BJ (cell line): ENCODE measurements around the gene SNX9. TPM values are rescaled to one million over a fixed set of nuclear protein-coding genes. Genes with fewer than 3 reads are reported as not detected.

Source experiments
- CTCF ChIA-PET: fragments of 350-600 bp; formaldehyde crosslinking; extraction: SDS; loops from one replicate; lab custom pipeline; 2021; ENCODE audit warnings: antibody characterized with exemption, inconsistent platforms; lab: Yijun Ruan, JAX
- POLR2A ChIA-PET: fragments of 300-600 bp; sonication (Branson Sonifier 250); formaldehyde crosslinking; extraction: SDS; loops from one replicate; lab custom pipeline; 2021; ENCODE audit warnings: antibody characterized with exemption; lab: Charles Lee
- DNase-seq: peaks from one replicate; pipeline ENCODE4 v3.0.0-alpha.2; 2011; ENCODE audit warnings: low read depth
- H3K27me3 ChIP-seq: 2 replicates; pipeline ENCODE4 v1.6.0; 2011; ENCODE audit warnings: low read length; ENCODE audit not compliant: control insufficient read depth, insufficient read depth
- H3K36me3 ChIP-seq: 2 replicates; pipeline ENCODE4 v1.5.1; 2011; ENCODE audit warnings: low read length; ENCODE audit not compliant: control insufficient read depth, insufficient read depth
- H3K4me3 ChIP-seq: 2 replicates; pipeline ENCODE4 v1.5.1; 2011; ENCODE audit warnings: low read depth, mild to moderate bottlenecking, control low read depth, low read length
- polyA plus RNA-seq: library from polyadenylated mRNA; depleted of rRNA; stranded (reverse); fragments of >200 nt; gene quantifications from 2 replicates; pipeline ENCODE4 v1.2.3, GENCODE V29; 2011
- TF ChIP-seq, protein P1 (sequence below): IDR thresholded peaks from 2 replicates; pipeline ENCODE4 v1.5.1; 2011; ENCODE audit warnings: low read depth, mild to moderate bottlenecking, control low read depth, inconsistent platforms, low read length, moderate library complexity; ENCODE audit not compliant: insufficient read depth

SNX9 gene
- polyA plus RNA-seq, 1 experiment, result 75.1 TPM

DNA sequence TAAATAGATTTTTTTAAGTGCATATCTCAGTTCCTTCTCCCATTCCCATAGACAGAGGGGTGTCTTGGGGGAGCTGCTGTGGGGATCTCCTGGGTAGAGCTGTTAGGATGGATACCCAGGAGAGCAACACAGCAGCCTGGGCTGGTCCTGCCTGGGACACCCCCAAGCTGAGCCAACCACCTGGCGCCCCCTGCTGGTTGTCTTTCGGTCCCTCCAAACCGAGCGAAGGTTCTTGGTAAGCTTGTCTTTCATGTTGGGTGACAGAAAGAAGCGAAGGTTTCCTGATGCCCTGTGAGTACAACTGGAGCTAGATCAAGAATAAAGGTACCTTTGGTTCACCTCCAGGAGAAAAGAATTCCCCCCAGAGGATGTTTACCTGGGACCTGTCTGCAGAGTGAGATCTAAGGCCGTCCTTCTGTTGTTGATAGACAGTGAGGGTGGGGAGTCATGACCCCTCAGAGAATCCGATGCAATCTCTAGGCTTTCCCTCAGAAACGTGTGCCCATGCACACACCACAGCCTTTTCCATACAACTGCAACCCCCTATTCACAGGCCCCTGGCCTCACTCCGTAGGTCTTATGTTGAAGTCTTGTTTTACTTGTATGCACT is 50.8 kb downstream of the SNX9 start:
- H3K4me3 ChIP-seq, result no peak overlapping the region
- peaks cover 28% of the 10 kb centered on the region for H3K36me3 ChIP-seq
- CTCF ChIA-PET, result interaction anchor here (0.6 to 3.2 kb wide), 24 partner anchors 8 to 460 kb away, joined by 3 to 30 read pairs (median 3); no protein-coding TSS in a partner anchor
- POLR2A ChIA-PET, result no interaction called here
- no peaks in the 10 kb centered on the region for H3K27me3 ChIP-seq
- DNase-seq, result no peak
- TF ChIP-seq, protein P1, sequence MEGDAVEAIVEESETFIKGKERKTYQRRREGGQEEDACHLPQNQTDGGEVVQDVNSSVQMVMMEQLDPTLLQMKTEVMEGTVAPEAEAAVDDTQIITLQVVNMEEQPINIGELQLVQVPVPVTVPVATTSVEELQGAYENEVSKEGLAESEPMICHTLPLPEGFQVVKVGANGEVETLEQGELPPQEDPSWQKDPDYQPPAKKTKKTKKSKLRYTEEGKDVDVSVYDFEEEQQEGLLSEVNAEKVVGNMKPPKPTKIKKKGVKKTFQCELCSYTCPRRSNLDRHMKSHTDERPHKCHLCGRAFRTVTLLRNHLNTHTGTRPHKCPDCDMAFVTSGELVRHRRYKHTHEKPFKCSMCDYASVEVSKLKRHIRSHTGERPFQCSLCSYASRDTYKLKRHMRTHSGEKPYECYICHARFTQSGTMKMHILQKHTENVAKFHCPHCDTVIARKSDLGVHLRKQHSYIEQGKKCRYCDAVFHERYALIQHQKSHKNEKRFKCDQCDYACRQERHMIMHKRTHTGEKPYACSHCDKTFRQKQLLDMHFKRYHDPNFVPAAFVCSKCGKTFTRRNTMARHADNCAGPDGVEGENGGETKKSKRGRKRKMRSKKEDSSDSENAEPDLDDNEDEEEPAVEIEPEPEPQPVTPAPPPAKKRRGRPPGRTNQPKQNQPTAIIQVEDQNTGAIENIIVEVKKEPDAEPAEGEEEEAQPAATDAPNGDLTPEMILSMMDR, result peak; percentile 86

- TF ChIP-seq, protein P1, result no peak
These were observed 54.1 kb downstream of the SNX9 start for GRCh38 chr6:157877149-157877548.

GRCh38 chr6:157877573-157878438 is 54.8 kb downstream of the SNX9 start:
- H3K27me3 ChIP-seq, result no peaks in the 10 kb centered on the region
- POLR2A ChIA-PET, result no interaction called here
- CTCF ChIA-PET, result interaction anchor here (0.6 to 1.1 kb wide), 3 partner anchors 117 to 165 kb away, joined by 3 to 4 read pairs (median 3); no protein-coding TSS in a partner anchor
- H3K36me3 ChIP-seq, result peaks cover 18% of the 10 kb centered on the region
- DNase-seq, result no peak
- TF ChIP-seq, protein P1, result no peak
- H3K4me3 ChIP-seq, result no peak overlapping the region

More at GRCh38 chr6:157877149-157877548, 54.1 kb downstream of the SNX9 start:
- ChIA-PET CTCF (interaction anchor here (0.6 to 1.1 kb wide), 3 partner anchors 117 to 165 kb away, joined by 3 to 4 read pairs (median 3); no protein-coding TSS in a partner anchor), POLR2A (no interaction called here)
- DNase-seq, result no peak
- H3K4me3 ChIP-seq, result no peak overlapping the region
- peaks cover 20% of the 10 kb centered on the region for H3K36me3 ChIP-seq
- H3K27me3 ChIP-seq, result no peaks in the 10 kb centered on the region

GRCh38 chr6:157879034-157879872 is 56.2 kb downstream of the SNX9 start:
- TF ChIP-seq, protein P1, result no peak
- ChIA-PET CTCF (interaction anchor here (0.9 to 1.5 kb wide), 2 partner anchors 122 to 213 kb away, joined by 3 read pairs; no protein-coding TSS in a partner anchor), POLR2A (interaction anchor here (0.5 kb wide), 1 partner anchor 565 kb away, joined by 4 read pairs; no protein-coding TSS in a partner anchor)
- DNase-seq, result no peak
- no peak overlapping the region for H3K4me3 ChIP-seq
- peaks cover 16% of the 10 kb centered on the region for H3K36me3 ChIP-seq
- H3K27me3 ChIP-seq, result no peaks in the 10 kb centered on the region
